Chondrocyte (in vitro differentiated cells): ENCODE data around the gene MVK. TPM values are rescaled to one million over a fixed set of nuclear protein-coding genes. Genes with fewer than 3 reads are reported as not detected.

Experiments
- DNase-seq: peaks from one replicate; pipeline ENCODE4 v3.0.0; 2021; ENCODE audit warnings: mixed read lengths, low spot score
- H3K27ac Mint-ChIP-seq: one replicate; pipeline ENCODE4 v1.8.0; 2021; ENCODE audit warnings: mild to moderate bottlenecking, moderate library complexity, mixed read lengths; ENCODE audit not compliant: unreplicated experiment
- H3K27me3 Mint-ChIP-seq: 2 replicates; pipeline ENCODE4 v1.8.0; 2021; ENCODE audit warnings: low read depth, mixed read lengths
- H3K36me3 Mint-ChIP-seq: 2 replicates; pipeline ENCODE4 v1.8.0; 2021; ENCODE audit warnings: low read depth, mixed read lengths
- H3K4me1 Mint-ChIP-seq: 2 replicates; pipeline ENCODE4 v1.8.0; 2021; ENCODE audit warnings: low read depth, mild to moderate bottlenecking, mixed read lengths
- H3K4me3 Mint-ChIP-seq: one replicate; pipeline ENCODE4 v1.8.0; 2021; ENCODE audit warnings: mild to moderate bottlenecking, moderate library complexity, mixed read lengths; ENCODE audit not compliant: unreplicated experiment
- H3K9me3 Mint-ChIP-seq: 2 replicates; pipeline ENCODE4 v1.8.0; 2021; ENCODE audit warnings: low read depth, mixed read lengths
- total RNA-seq: library from RNA; stranded (reverse); gene quantifications from 3 replicates; pipeline ENCODE4 v1.2.1, GENCODE V29; 2021
- TF ChIP-seq, protein P1 (sequence below): fragments of 200-600 bp; sonication (generic); IDR thresholded peaks from 2 replicates; pipeline ENCODE4 v1.5.0; 2021; ENCODE audit warnings: antibody characterized with exemption, mild to moderate bottlenecking, moderate library complexity

MVK gene
- total RNA-seq, 1 donor from 2014 or later: 14.1 TPM

DNA sequence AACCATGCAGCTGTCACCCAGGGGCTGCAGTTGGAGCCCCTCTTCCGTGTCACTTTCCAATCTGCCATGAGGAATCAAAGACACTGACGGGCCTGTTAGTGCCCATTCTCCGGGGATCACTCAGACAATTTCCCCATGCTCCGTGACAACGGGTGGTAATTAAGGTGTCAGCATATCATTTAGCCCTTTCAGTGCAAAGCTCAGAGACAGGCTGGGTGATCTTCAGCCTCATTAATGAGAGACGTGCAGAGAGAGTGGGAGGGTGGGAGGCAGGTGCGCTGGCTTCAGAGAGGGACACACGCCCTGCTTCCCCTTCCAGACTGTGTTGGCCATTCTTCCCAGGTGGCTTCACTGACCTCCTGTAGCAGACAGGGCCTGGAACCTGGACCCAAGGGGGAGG lies 58.7 kb downstream of the MVK start:
- H3K36me3 Mint-ChIP-seq: no peaks in the 10 kb centered on the region
- H3K4me3 Mint-ChIP-seq: no peak overlapping the region
- peaks cover 37% of the 10 kb centered on the region for H3K27me3 Mint-ChIP-seq
- H3K9me3 Mint-ChIP-seq: peaks cover 2% of the 10 kb centered on the region
- no peak for DNase-seq
- H3K27ac Mint-ChIP-seq: no peak overlapping the region
- TF ChIP-seq, protein P1, sequence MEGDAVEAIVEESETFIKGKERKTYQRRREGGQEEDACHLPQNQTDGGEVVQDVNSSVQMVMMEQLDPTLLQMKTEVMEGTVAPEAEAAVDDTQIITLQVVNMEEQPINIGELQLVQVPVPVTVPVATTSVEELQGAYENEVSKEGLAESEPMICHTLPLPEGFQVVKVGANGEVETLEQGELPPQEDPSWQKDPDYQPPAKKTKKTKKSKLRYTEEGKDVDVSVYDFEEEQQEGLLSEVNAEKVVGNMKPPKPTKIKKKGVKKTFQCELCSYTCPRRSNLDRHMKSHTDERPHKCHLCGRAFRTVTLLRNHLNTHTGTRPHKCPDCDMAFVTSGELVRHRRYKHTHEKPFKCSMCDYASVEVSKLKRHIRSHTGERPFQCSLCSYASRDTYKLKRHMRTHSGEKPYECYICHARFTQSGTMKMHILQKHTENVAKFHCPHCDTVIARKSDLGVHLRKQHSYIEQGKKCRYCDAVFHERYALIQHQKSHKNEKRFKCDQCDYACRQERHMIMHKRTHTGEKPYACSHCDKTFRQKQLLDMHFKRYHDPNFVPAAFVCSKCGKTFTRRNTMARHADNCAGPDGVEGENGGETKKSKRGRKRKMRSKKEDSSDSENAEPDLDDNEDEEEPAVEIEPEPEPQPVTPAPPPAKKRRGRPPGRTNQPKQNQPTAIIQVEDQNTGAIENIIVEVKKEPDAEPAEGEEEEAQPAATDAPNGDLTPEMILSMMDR: no peak
- no peaks in the 10 kb centered on the region for H3K4me1 Mint-ChIP-seq

DNA sequence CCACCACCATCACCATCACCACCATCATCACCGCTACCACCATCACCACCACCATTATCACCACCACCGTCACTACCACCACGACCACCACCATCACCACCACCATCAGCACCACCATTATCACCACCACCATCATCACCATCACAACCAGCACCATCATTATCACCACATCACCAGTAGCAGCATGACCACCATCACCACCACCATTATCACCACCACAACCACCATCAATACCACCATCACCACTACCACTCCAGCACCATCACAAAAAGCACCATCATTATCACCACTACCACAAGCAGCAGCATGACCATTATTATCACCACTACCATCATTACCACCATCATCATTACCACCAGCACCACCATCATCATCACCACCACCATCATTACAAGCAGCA lies 62.1 kb downstream of the MVK start:
- H3K9me3 Mint-ChIP-seq: peaks cover 2% of the 10 kb centered on the region
- peaks cover 18% of the 10 kb centered on the region for H3K27me3 Mint-ChIP-seq
- no peak overlapping the region for H3K4me3 Mint-ChIP-seq
- H3K4me1 Mint-ChIP-seq: no peaks in the 10 kb centered on the region
- no peak overlapping the region for H3K27ac Mint-ChIP-seq
- no peaks in the 10 kb centered on the region for H3K36me3 Mint-ChIP-seq
- no peak for DNase-seq
- TF ChIP-seq, protein P1: no peak

DNA sequence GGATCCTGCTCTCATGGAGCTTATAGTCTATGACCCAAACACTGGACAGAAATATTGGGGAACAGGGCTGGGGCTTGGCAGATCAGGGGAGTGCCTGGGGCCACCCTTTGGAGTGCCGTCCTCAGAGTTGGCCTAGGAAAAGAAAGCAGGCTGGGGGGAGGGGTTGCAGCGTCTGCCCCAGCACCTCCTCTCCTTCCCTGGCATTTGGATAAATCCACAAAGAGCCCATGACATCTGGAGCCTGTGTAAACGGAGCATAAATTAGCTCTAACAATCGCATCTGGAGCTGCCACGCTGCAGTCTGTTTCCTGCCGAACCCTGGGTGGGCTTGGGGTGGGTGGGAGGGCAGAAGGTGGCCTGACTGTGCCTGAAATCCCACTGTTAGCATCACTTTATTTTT lies 63.8 kb downstream of the MVK start:
- TF ChIP-seq, protein P1: no peak
- DNase-seq: no peak
- Mint-ChIP-seq H3K27ac (no peak overlapping the region), H3K9me3 (peaks cover 2% of the 10 kb centered on the region), H3K36me3 (no peaks in the 10 kb centered on the region), H3K4me3 (no peak overlapping the region), H3K27me3 (peaks cover 6% of the 10 kb centered on the region), H3K4me1 (no peaks in the 10 kb centered on the region)

DNA sequence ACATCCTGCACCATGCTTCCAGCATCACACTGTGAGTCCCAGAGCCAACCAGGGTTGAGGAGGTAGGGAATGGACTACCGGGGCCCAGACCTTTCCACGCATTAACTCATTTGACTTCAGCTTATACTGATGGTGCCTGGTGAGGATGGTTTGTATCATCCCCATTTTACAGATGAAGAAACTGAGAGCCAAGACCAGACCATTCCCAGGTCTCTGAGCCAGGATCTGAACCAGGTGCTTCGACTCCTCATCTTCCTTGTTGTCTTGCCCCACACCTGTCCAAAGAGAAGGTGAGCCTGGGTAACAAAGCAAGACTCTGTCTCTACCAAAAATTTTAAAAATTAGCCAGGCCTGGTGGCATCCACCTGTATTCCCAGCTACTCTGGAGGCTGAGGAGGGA lies 64.4 kb downstream of the MVK start:
- Mint-ChIP-seq H3K27me3 (peaks cover 4% of the 10 kb centered on the region), H3K4me1 (no peaks in the 10 kb centered on the region), H3K36me3 (no peaks in the 10 kb centered on the region), H3K9me3 (peaks cover 2% of the 10 kb centered on the region), H3K4me3 (no peak overlapping the region), H3K27ac (no peak overlapping the region)
- no peak for DNase-seq
- TF ChIP-seq, protein P1: no peak

DNA sequence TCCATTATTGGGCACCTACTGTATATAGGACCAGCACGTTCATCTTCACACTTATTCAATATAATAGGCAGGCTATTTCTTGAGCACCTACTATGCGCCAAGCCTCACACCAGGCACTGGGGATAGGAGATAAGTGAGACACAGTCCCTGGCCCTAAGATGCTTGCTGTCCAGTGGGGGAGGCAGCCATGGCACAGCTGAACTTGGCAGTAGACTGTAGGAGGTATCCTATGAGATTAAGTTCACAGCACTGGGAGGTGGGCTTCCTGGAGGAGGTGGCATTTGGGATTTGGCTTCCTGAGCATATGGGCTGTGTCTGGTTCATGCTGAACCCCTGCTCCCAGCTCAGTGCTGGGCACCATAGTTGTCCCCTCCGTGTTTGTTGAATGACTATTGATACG lies 65.1 kb downstream of the MVK start:
- Mint-ChIP-seq H3K4me3 (no peak overlapping the region), H3K27ac (no peak overlapping the region), H3K4me1 (no peaks in the 10 kb centered on the region), H3K9me3 (peaks cover 2% of the 10 kb centered on the region), H3K36me3 (no peaks in the 10 kb centered on the region), H3K27me3 (peaks cover 4% of the 10 kb centered on the region)
- TF ChIP-seq, protein P1: no peak
- no peak for DNase-seq
